C4-2B (cell line): Measurements from ENCODE around the gene CCDC191.

Source experiments
- ZFX ChIP-seq: fragments of 450-650 bp; IDR thresholded peaks from 2 replicates; pipeline ENCODE4 v1.6.1; 2017
- TF ChIP-seq, protein P1 (sequence below): fragments of 450-650 bp; conservative IDR thresholded peaks from 2 replicates; pipeline ENCODE4 v1.5.1; 2017; ENCODE audit warnings: mild to moderate bottlenecking

DNA sequence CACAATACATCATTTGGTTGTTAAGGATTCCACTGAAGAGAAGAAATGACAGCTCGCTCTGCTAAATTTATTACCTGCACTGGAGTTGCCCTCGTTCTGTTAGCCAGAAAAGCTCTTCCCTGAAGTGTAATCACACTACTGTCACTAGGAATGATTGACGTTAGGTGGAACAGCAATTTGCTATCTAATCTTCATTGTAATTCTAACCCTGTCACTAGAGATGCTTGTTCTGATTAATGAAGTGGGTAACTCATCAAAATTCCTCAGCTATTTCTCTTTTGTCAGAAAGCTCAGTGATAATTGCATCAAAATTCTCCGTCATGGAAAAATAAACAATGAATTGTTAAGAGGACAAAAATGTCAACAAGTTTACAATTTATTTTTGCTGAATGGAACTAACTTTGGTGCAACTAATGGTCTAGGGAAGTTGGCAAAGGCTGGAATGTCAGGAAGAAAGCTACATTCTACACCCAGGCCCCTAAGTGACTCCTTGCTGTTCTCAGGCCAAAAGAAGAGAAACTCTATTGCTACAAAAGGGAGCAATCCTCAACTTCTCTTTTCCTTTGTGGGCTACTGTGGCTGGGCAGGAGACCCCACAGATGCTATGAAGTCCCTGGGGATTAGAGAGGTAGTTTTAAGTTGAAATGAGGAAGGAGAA, 34.1 kb downstream of the CCDC191 start:
- TF ChIP-seq, protein P1, sequence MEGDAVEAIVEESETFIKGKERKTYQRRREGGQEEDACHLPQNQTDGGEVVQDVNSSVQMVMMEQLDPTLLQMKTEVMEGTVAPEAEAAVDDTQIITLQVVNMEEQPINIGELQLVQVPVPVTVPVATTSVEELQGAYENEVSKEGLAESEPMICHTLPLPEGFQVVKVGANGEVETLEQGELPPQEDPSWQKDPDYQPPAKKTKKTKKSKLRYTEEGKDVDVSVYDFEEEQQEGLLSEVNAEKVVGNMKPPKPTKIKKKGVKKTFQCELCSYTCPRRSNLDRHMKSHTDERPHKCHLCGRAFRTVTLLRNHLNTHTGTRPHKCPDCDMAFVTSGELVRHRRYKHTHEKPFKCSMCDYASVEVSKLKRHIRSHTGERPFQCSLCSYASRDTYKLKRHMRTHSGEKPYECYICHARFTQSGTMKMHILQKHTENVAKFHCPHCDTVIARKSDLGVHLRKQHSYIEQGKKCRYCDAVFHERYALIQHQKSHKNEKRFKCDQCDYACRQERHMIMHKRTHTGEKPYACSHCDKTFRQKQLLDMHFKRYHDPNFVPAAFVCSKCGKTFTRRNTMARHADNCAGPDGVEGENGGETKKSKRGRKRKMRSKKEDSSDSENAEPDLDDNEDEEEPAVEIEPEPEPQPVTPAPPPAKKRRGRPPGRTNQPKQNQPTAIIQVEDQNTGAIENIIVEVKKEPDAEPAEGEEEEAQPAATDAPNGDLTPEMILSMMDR = no peak
- TF ChIP-seq ZFX = no peak
